Type B pancreatic cell (in vitro differentiated cells): ENCODE measurements around the gene SYNM. TPM values are rescaled to one million over a fixed set of nuclear protein-coding genes. Genes with fewer than 3 reads are reported as not detected.
"Not testable (repeated sequence)": the region's sequence is repeated elsewhere in the genome, so short reads cannot be mapped to it uniquely, and the experiment has no call there.

Experiments
- DNase-seq: peaks from one replicate; pipeline ENCODE4 v3.0.0; 2021; ENCODE audit warnings: mixed read lengths; ENCODE audit not compliant: unreplicated experiment; ENCODE audit errors: extremely low spot score
- H3K27ac Mint-ChIP-seq: 2 replicates; pipeline ENCODE4 v1.8.0; 2021; ENCODE audit warnings: mild to moderate bottlenecking, mixed read lengths
- H3K27me3 Mint-ChIP-seq: 2 replicates; pipeline ENCODE4 v1.8.0; 2021; ENCODE audit warnings: mixed read lengths
- H3K36me3 Mint-ChIP-seq: 2 replicates; pipeline ENCODE4 v1.8.0; 2021; ENCODE audit warnings: mixed read lengths
- H3K4me1 Mint-ChIP-seq: one replicate; pipeline ENCODE4 v1.8.0; 2021; ENCODE audit warnings: mixed read lengths; ENCODE audit not compliant: unreplicated experiment
- H3K4me3 Mint-ChIP-seq: 2 replicates; pipeline ENCODE4 v1.8.0; 2021; ENCODE audit warnings: mild to moderate bottlenecking, mixed read lengths
- H3K9me3 Mint-ChIP-seq: 2 replicates; pipeline ENCODE4 v1.8.0; 2021; ENCODE audit warnings: mixed read lengths
- total RNA-seq: library from RNA; stranded (reverse); gene quantifications from 2 replicates; pipeline ENCODE4 v1.2.1, GENCODE V29; 2021; ENCODE audit warnings: low replicate concordance
- TF ChIP-seq, protein P1 (sequence below): fragments of 200-600 bp; sonication (generic); conservative IDR thresholded peaks from 2 replicates; pipeline ENCODE4 v1.5.0; 2021; ENCODE audit warnings: antibody characterized with exemption, mild to moderate bottlenecking

Gene SYNM
- total RNA-seq, 1 donor from 2014 or later = 4.1 TPM

DNA sequence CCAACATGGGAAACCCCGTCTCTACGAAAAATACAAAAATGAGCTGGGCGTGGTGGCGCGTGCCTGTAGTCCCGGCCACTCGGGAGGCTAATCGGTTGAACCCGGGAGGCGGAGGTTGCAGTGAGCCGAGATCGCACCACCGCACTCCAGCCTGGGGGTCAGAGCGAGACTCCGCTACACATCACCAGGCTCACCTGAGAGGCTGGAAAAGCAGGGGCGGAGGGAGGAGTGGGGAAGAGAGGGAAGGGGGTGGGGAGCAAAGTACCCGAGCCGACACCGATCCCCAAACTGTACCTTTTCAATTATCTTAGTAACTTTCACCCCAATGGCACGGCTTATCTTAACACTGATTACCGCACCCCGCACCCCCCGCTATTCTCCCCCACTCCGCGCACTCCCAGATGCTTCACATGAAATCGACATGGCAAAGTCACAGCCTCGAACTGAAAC lies 46.4 kb upstream of the SYNM start:
- peak; percentile 57 for DNase-seq
- Mint-ChIP-seq H3K9me3 (no peaks in the 10 kb centered on the region), H3K4me3 (peak overlapping the region; percentile 88), H3K27ac (peak overlapping the region; percentile 67), H3K36me3 (no peaks in the 10 kb centered on the region), H3K4me1 (peaks cover 10% of the 10 kb centered on the region), H3K27me3 (peaks cover 28% of the 10 kb centered on the region)
- TF ChIP-seq, protein P1, sequence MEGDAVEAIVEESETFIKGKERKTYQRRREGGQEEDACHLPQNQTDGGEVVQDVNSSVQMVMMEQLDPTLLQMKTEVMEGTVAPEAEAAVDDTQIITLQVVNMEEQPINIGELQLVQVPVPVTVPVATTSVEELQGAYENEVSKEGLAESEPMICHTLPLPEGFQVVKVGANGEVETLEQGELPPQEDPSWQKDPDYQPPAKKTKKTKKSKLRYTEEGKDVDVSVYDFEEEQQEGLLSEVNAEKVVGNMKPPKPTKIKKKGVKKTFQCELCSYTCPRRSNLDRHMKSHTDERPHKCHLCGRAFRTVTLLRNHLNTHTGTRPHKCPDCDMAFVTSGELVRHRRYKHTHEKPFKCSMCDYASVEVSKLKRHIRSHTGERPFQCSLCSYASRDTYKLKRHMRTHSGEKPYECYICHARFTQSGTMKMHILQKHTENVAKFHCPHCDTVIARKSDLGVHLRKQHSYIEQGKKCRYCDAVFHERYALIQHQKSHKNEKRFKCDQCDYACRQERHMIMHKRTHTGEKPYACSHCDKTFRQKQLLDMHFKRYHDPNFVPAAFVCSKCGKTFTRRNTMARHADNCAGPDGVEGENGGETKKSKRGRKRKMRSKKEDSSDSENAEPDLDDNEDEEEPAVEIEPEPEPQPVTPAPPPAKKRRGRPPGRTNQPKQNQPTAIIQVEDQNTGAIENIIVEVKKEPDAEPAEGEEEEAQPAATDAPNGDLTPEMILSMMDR = no peak

DNA sequence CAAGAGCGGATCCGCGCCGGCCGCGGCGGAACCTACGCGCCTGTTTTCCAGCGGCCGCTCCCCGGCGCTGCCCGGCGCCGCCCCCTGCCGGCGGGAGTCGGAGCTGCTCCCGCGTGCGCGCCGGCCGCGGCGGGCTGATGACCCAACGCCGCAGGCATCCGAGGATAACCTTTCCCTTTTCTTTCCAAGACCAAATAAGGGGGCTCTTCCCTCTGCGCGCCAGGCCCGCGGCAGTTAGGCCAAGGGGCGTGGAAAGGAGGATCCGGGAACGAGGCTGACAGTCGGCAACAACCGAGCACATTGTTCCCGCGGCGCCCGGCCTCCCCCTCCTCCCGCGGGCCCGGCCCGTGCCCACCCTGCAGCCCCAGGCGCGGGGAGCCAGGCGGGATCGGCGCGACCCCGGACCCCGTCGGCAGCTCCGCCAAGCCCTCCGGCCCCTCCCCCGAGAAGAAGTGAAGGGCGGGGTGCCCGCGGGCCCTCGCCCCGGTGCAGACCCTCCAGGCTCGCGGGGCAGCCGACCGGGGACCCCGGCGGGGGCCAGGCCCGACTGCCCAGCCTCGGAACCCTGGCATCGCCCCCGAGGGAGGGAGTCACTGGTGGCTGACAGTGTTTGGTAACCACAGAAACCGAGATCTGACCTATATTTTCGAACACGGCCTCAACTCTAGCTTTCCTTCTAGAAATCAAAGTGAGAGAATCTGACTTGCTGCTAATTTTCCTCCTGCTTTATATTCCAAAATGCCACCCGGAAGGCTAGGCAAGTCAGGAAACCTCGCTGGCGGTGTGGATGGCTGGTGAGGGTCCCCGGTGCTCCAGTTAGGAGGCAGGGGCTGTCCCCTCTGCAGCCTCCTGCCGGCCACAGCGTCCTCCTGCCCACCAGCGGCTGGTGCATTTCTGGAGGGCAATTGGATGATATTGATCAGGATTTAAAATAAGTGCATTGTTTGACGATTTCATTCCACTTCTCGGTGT lies 45.6 kb upstream of the SYNM start:
- Mint-ChIP-seq H3K36me3 (no peaks in the 10 kb centered on the region), H3K4me3 (peak overlapping the region; percentile 87), H3K27me3 (peaks cover 28% of the 10 kb centered on the region), H3K4me1 (peaks cover 10% of the 10 kb centered on the region), H3K9me3 (no peaks in the 10 kb centered on the region), H3K27ac (peak overlapping the region; percentile 72)
- DNase-seq = peak; percentile 91
- TF ChIP-seq, protein P1 = peak; percentile 85

DNA sequence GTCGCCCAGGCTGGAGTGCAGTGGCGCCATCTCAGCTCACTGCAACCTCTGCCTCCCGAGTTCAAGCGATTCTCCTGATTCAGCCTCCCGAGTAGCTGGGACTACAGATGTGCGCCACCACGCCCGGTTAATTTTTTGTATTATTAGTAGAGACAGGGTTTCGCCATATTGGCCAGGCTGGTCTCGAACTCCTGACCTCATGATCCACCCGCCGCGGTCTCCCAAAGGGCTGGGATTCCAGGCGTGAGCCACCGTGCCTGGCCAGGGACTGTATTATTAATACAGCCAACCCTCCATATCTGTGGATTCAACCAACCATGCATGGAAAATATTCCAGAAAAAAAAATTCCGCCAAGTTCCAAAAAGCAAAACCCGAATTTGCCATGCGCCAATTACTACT lies 44.7 kb upstream of the SYNM start:
- not testable (repeated sequence) for H3K9me3 Mint-ChIP-seq, H3K4me3 Mint-ChIP-seq
- H3K27me3 Mint-ChIP-seq = peaks cover 25% of the 10 kb centered on the region

DNA sequence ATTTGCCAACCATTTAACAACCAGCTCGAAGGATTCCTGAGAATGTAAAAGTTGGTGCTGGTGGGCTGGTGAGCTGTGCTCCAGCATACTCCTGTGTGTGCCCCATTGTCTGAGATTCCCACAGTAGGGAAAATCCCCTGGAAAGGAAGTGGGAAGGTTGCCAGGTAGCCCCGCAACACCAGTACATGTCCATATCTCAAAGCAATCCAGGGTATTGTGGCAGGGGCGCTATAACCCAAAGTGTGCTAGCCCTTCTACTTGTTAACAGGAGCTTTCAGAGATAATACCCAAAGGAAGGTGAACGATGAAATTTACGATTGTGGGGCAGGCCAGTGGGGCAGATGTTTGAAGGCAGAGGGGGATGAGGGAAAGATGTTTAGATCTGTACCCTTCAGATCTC lies 42.7 kb upstream of the SYNM start:
- DNase-seq = no peak
- H3K4me3 Mint-ChIP-seq = no peak overlapping the region
- peaks cover 25% of the 10 kb centered on the region for H3K27me3 Mint-ChIP-seq
- no peaks in the 10 kb centered on the region for H3K36me3 Mint-ChIP-seq
- H3K27ac Mint-ChIP-seq = no peak overlapping the region
- H3K4me1 Mint-ChIP-seq = peaks cover 10% of the 10 kb centered on the region
- H3K9me3 Mint-ChIP-seq = no peaks in the 10 kb centered on the region
- TF ChIP-seq, protein P1 = no peak

More for the DNA sequence above, 44.7 kb upstream of the SYNM start:
- peak; percentile 52 for DNase-seq
- H3K27ac Mint-ChIP-seq, H3K36me3 Mint-ChIP-seq: not testable (repeated sequence)
- H3K4me1 Mint-ChIP-seq = peaks cover 10% of the 10 kb centered on the region

DNA sequence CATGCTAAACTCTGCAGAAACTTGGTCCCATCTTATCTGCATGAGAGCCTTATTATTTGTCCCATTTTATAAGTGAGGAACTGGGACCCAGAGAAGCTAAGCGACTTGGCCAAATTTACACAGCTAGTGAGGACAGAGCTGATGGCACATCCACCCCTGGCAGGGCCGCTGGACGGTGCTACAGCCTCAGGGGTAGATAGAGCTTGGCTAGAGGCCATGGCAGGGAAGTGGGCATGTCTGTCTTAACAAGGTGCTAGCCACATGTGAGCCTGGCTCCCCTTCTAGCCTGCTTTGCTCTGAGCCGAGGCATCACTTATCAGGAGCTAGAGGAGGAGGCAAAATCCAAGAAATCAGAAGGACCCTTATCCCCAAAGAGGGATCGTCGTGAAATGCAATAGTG lies 36.7 kb upstream of the SYNM start:
- Mint-ChIP-seq H3K36me3 (no peaks in the 10 kb centered on the region), H3K27me3 (peaks cover 3% of the 10 kb centered on the region), H3K4me3 (no peak overlapping the region), H3K27ac (no peak overlapping the region), H3K4me1 (no peaks in the 10 kb centered on the region), H3K9me3 (no peaks in the 10 kb centered on the region)
- no peak for DNase-seq
- TF ChIP-seq, protein P1 = no peak

DNA sequence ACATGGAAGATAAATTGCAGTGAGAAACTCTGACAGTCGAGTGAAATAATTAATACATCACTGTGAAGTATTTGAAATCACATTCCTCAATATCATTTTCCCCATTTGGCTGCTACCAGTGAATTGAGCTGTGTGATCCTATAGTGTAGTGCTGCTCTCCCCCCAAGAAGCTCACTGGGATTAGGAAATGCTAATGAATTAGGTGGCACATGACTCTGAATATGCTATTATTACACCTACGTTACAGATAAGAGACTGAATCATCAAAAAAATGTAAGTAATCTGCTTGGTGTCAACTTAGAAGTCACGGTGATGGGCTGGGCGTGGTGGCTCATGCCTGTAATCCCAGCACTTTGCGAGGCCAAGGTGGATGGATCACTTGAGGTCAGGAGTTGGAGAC lies 34.7 kb upstream of the SYNM start:
- DNase-seq = no peak
- no peak overlapping the region for H3K4me3 Mint-ChIP-seq
- H3K27me3 Mint-ChIP-seq = no peaks in the 10 kb centered on the region
- no peaks in the 10 kb centered on the region for H3K9me3 Mint-ChIP-seq
- TF ChIP-seq, protein P1 = no peak
- no peaks in the 10 kb centered on the region for H3K36me3 Mint-ChIP-seq
- no peaks in the 10 kb centered on the region for H3K4me1 Mint-ChIP-seq
- no peak overlapping the region for H3K27ac Mint-ChIP-seq
